MM.1S (cell line): ENCODE data around the gene SERINC4.

Source experiments
- DNase-seq: peaks from one replicate; pipeline ENCODE4 v3.0.0-alpha.2; 2015
- H2AFZ ChIP-seq: fragments of 300-600 bp; sonication (generic); 2 replicates; pipeline ENCODE4 v1.6.0; 2016; ENCODE audit warnings: antibody characterized with exemption, low read length
- H3F3A ChIP-seq: fragments of 300-600 bp; sonication (generic); 2 replicates; pipeline ENCODE4 v1.6.1; 2016; ENCODE audit warnings: mild to moderate bottlenecking, antibody characterized with exemption, low read length, moderate library complexity, mixed read lengths; ENCODE audit not compliant: insufficient read depth
- H3K27ac ChIP-seq: fragments of 300-600 bp; sonication (generic); 2 replicates; pipeline ENCODE4 v1.5.1; 2016; ENCODE audit warnings: mild to moderate bottlenecking, low read length
- H3K27me3 ChIP-seq: fragments of 300-600 bp; sonication (generic); replicated peaks from 2 replicates; pipeline ENCODE4 v1.6.0; 2016; ENCODE audit warnings: low read length; ENCODE audit not compliant: insufficient read depth
- H3K36me3 ChIP-seq: fragments of 300-600 bp; sonication (generic); replicated peaks from 2 replicates; pipeline ENCODE4 v1.6.1; 2016; ENCODE audit warnings: mild to moderate bottlenecking, low read length, mixed read lengths; ENCODE audit not compliant: insufficient read depth
- H3K4me1 ChIP-seq: fragments of 300-600 bp; sonication (generic); 2 replicates; pipeline ENCODE4 v1.6.1; 2016; ENCODE audit warnings: low read length, mixed read lengths
- H3K4me2 ChIP-seq: fragments of 300-600 bp; sonication (generic); 2 replicates; pipeline ENCODE4 v1.6.0; 2016; ENCODE audit warnings: low read depth, low read length
- H3K4me3 ChIP-seq: fragments of 300-600 bp; sonication (generic); 2 replicates; pipeline ENCODE4 v1.5.1; 2016; ENCODE audit warnings: low read length, mixed read lengths
- H3K79me2 ChIP-seq: fragments of 300-600 bp; sonication (generic); 2 replicates; pipeline ENCODE4 v1.6.1; 2016; ENCODE audit warnings: mixed run types, low read length, mixed read lengths
- H3K9ac ChIP-seq: fragments of 300-600 bp; sonication (generic); 2 replicates; pipeline ENCODE4 v1.6.1; 2016; ENCODE audit warnings: low read length, mixed read lengths
- H3K9me2 ChIP-seq: fragments of 300-600 bp; sonication (generic); replicated peaks from 2 replicates; pipeline ENCODE4 v1.6.1; 2016; ENCODE audit warnings: mild to moderate bottlenecking, low read length, mixed read lengths; ENCODE audit not compliant: insufficient read depth
- H3K9me3 ChIP-seq: fragments of 300-600 bp; sonication (generic); replicated peaks from 2 replicates; pipeline ENCODE4 v1.6.1; 2016; ENCODE audit warnings: mild to moderate bottlenecking, low read length, mixed read lengths; ENCODE audit not compliant: insufficient read depth
- H4K20me1 ChIP-seq: fragments of 300-600 bp; sonication (generic); 2 replicates; pipeline ENCODE4 v1.6.1; 2016; ENCODE audit warnings: mild to moderate bottlenecking, low read length, moderate library complexity, mixed read lengths; ENCODE audit not compliant: insufficient read depth
- EZH2 ChIP-seq: fragments of 300-600 bp; sonication (generic); optimal IDR thresholded peaks from 2 replicates; pipeline ENCODE3; 2017; ENCODE audit warnings: low read depth, mild to moderate bottlenecking, antibody characterized with exemption, low read length, mixed read lengths
- EZH2phosphoT487 ChIP-seq: fragments of 300-600 bp; sonication (generic); IDR thresholded peaks from 2 replicates; pipeline ENCODE4 v1.6.1; 2018; ENCODE audit warnings: antibody characterized with exemption, low read length
- TF ChIP-seq, protein P1 (sequence below): fragments of 300-600 bp; sonication (generic); IDR thresholded peaks from 2 replicates; pipeline ENCODE4 v1.5.1; 2016; ENCODE audit warnings: antibody characterized with exemption, low read length, mixed read lengths

The SERINC4 gene

DNA sequence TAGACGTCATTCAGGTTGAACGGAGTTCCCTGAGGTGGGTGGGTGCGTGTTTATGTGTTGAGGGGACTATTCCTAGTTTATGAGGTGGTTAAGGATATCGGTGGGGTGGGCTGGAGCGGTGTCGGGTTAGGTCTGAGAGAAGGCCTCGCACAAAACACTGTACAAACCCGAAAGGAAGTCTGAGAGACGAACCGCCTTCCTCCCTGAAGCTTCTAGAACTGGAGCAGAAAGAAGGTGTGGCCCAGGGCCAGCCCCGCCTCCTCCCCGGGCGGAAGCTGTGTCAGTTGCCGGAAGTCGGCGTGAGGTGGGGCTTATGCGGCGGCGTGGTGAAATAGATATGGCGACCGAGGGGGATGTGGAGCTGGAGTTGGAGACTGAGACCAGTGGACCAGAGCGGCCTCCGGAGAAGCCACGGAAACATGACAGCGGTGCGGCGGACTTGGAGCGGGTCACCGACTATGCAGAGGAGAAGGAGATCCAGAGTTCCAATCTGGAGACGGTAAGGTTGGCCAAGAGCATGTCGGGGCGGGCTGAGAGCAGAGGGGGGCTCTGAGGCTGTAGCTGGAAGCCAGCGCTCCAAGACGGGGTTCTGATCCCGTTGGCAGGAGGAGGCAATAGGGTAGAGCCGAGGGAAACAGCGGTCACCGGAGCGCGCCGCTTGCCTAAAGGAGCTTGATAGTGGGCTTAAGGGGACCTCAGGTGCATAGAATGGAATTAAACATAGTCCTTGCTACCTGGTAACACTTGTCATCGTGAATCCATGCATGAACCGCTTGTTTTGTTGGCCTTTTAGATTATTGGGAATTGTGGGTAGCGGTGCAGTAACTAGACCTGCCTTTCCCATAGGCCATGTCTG is 494 bp upstream of the SERINC4 start, which contains the start of gene HYPK:
Gene HYPK (plus strand): TSS at position 314 of the 856 bp plus-strand sequence. CDS start 24 bp downstream, at position 338.
- TF ChIP-seq, protein P1, sequence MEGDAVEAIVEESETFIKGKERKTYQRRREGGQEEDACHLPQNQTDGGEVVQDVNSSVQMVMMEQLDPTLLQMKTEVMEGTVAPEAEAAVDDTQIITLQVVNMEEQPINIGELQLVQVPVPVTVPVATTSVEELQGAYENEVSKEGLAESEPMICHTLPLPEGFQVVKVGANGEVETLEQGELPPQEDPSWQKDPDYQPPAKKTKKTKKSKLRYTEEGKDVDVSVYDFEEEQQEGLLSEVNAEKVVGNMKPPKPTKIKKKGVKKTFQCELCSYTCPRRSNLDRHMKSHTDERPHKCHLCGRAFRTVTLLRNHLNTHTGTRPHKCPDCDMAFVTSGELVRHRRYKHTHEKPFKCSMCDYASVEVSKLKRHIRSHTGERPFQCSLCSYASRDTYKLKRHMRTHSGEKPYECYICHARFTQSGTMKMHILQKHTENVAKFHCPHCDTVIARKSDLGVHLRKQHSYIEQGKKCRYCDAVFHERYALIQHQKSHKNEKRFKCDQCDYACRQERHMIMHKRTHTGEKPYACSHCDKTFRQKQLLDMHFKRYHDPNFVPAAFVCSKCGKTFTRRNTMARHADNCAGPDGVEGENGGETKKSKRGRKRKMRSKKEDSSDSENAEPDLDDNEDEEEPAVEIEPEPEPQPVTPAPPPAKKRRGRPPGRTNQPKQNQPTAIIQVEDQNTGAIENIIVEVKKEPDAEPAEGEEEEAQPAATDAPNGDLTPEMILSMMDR = no peak
- TF ChIP-seq EZH2 (no peak), EZH2phosphoT487 (no peak)
- peaks cover 19% of the 10 kb centered on the region for H3K79me2 ChIP-seq
- no peaks in the 10 kb centered on the region for H3K9me2 ChIP-seq
- peak within 1 kb of the TSS; percentile 78 for H3K4me3 ChIP-seq
- peaks cover 5% of the 10 kb centered on the region for H3K4me1 ChIP-seq
- DNase-seq = peak; percentile 90
- peak within 1 kb of the TSS; percentile 73 for H3K9ac ChIP-seq
- H3K27me3 ChIP-seq = no peaks in the 10 kb centered on the region
- peak within 1 kb of the TSS; percentile 59 for H3K4me2 ChIP-seq
- H3F3A ChIP-seq = peaks cover 11% of the 10 kb centered on the region; the same call in 1 of the 2 replicates
- peak within 1 kb of the TSS; percentile 9; the same call in 1 of the 2 replicates for H3K27ac ChIP-seq
- peak within 1 kb of the TSS; percentile 61 for H2AFZ ChIP-seq
- peaks cover 4% of the 10 kb centered on the region for H3K36me3 ChIP-seq
- H4K20me1 ChIP-seq = no peaks in the 10 kb centered on the region
- H3K9me3 ChIP-seq = no peaks in the 10 kb centered on the region

DNA sequence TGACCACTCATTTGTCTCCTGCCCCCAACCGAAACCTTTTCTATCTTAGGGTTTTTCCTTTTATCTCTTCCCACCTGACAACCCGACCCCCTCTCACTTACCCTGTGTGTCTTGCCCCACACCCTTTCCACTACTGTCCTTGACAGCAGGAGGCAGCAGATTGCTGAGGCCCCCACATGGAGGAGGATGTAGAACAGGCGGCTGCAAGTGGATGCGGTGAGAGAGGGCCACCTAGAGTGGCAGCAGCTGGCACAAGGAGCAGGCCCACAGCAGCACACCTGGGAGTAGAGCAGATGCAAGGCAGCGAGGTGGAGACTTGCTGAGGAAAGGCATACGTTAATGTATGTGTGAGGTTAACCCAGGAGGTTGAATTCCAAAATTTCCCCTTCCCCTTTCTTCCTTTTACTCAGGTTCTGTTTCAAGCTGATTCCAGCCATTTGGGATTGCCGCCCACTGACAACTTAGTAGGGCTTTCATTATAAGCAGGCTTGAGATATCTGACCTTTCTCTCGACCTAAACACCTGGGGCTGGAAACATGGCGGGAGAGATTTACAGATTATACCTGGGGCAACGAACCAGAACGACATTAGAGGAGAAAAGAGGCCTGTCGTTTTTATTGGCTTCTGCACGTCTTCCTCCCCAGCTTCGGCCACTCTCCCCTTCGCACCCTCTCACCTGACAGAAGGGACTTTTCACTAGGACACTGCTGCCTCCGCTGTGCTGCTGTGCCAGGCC is 643 bp downstream of the SERINC4 start:
- Histone ChIP-seq H3K4me3 (no peak overlapping the region), H3K27me3 (no peaks in the 10 kb centered on the region), H4K20me1 (no peaks in the 10 kb centered on the region), H3K27ac (no peak overlapping the region), H3K9ac (no peak overlapping the region), H3K79me2 (peaks cover 28% of the 10 kb centered on the region), H3K4me2 (no peak overlapping the region), H3F3A (peaks cover 11% of the 10 kb centered on the region; the same call in 1 of the 2 replicates), H3K9me2 (no peaks in the 10 kb centered on the region), H2AFZ (no peak overlapping the region), H3K4me1 (peaks cover 5% of the 10 kb centered on the region), H3K36me3 (peaks cover 4% of the 10 kb centered on the region), H3K9me3 (no peaks in the 10 kb centered on the region)
- DNase-seq = no peak
- TF ChIP-seq, protein P1 = no peak
- TF ChIP-seq EZH2 (no peak), EZH2phosphoT487 (no peak)

DNA sequence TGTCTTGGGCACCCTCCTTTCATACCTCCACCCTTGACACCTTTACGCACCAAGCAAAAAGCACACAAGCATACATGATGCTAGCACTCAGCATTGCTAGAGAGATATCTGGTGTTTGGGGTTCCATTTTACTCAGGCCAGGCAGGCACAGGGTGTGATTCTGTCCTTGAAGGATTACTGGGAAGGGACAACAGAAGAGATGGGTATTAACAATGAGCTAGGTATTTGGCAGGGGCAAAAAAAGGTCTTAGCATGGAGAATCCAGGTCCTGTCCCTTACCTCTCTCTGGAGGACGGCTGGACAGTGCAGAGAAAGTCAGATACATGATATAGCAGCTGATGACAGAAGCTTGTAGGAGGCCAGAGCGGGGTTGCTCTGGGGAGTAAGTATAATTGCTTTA is 3.5 kb downstream of the SERINC4 start:
- Histone ChIP-seq H3K4me1 (peaks cover 12% of the 10 kb centered on the region), H4K20me1 (no peaks in the 10 kb centered on the region)
- TF ChIP-seq EZH2 = no peak
- TF ChIP-seq EZH2phosphoT487 = no peak

More for the DNA sequence above, 3.5 kb downstream of the SERINC4 start:
- Histone ChIP-seq H2AFZ (no peak overlapping the region), H3K36me3 (no peaks in the 10 kb centered on the region), H3K79me2 (peaks cover 43% of the 10 kb centered on the region), H3K9me3 (no peaks in the 10 kb centered on the region), H3K4me3 (no peak overlapping the region), H3K4me2 (no peak overlapping the region), H3F3A (peaks cover 11% of the 10 kb centered on the region; the same call in 1 of the 2 replicates), H3K27me3 (no peaks in the 10 kb centered on the region), H3K9me2 (no peaks in the 10 kb centered on the region), H3K27ac (no peak overlapping the region), H3K9ac (no peak overlapping the region)
- DNase-seq = no peak
